Neural cell (in vitro differentiated cells): Measurements from ENCODE around the gene BIRC7. TPM values are rescaled to one million over a fixed set of nuclear protein-coding genes. Genes with fewer than 3 reads are reported as not detected.

ENCODE experiments used
- H2AFZ ChIP-seq: fragments of 200-600, 300-800 bp; sonication (generic), shearing (Covaris generic); 2 replicates; pipeline ENCODE4 v1.6.0; 2014; ENCODE audit warnings: low read depth, mild to moderate bottlenecking, antibody characterized with exemption, low read length, moderate library complexity
- H3F3A ChIP-seq: fragments of 200-600 bp; shearing (Covaris generic); 2 replicates; pipeline ENCODE4 v1.6.1; 2016; ENCODE audit warnings: mild to moderate bottlenecking, moderate library complexity, mixed read lengths, antibody characterized with exemption, low read length; ENCODE audit not compliant: insufficient read depth, poor library complexity, severe bottlenecking
- H3K27ac ChIP-seq: fragments of 200-600, 300-800 bp; sonication (generic), shearing (Covaris generic); 2 replicates; pipeline ENCODE4 v1.5.1; 2014; ENCODE audit warnings: mild to moderate bottlenecking, low read length, moderate library complexity
- H3K27me3 ChIP-seq: fragments of 300-800, 200-600 bp; sonication (generic), shearing (Covaris generic); 2 replicates; pipeline ENCODE4 v1.6.0; 2014; ENCODE audit warnings: mild to moderate bottlenecking, low read depth, low read length, moderate library complexity; ENCODE audit not compliant: insufficient read depth
- H3K36me3 ChIP-seq: fragments of 300-800, 200-600 bp; sonication (generic), shearing (Covaris generic); 2 replicates; pipeline ENCODE4 v1.5.1; 2014; ENCODE audit warnings: mild to moderate bottlenecking, antibody characterized with exemption, low read length, moderate library complexity; ENCODE audit not compliant: insufficient read depth
- H3K4me2 ChIP-seq: fragments of 300-800, 200-600 bp; sonication (generic), shearing (Covaris generic); 2 replicates; pipeline ENCODE4 v1.6.0; 2014; ENCODE audit warnings: mild to moderate bottlenecking, low read length
- H3K4me3 ChIP-seq: fragments of 300-800, 200-600 bp; sonication (generic), shearing (Covaris generic); 2 replicates; pipeline ENCODE4 v1.5.1; 2014; ENCODE audit warnings: mild to moderate bottlenecking, low read length, moderate library complexity
- H3K79me2 ChIP-seq: fragments of 200-600 bp; shearing (Covaris generic); replicated peaks from 2 replicates; pipeline ENCODE4 v1.6.0; 2014; ENCODE audit warnings: mild to moderate bottlenecking, low read length, moderate library complexity; ENCODE audit not compliant: insufficient read depth
- H3K9ac ChIP-seq: fragments of 300-800, 200-600 bp; sonication (generic), shearing (Covaris generic); 2 replicates; pipeline ENCODE4 v1.6.1; 2016; ENCODE audit warnings: mild to moderate bottlenecking, low read length, mixed read lengths
- H3K9me2 ChIP-seq: fragments of 200-600 bp; shearing (Covaris generic); 2 replicates; pipeline ENCODE4 v1.6.1; 2016; ENCODE audit warnings: mild to moderate bottlenecking, low read length, mixed read lengths; ENCODE audit not compliant: insufficient read depth
- H3K9me3 ChIP-seq: fragments of 200-600, 300-800 bp; sonication (generic), shearing (Covaris generic); 2 replicates; pipeline ENCODE4 v1.6.1; 2016; ENCODE audit warnings: mild to moderate bottlenecking, mixed run types, low read length, moderate library complexity, mixed read lengths
- H4K20me1 ChIP-seq: fragments of 200-600 bp; shearing (Covaris generic); 2 replicates; pipeline ENCODE4 v1.6.1; 2016; ENCODE audit warnings: mild to moderate bottlenecking, mixed run types; ENCODE audit not compliant: insufficient read depth
- CTCF ChIP-seq: fragments of 450-650 bp; IDR thresholded peaks from 2 replicates; pipeline ENCODE4 v1.5.1; 2014; ENCODE audit warnings: antibody characterized with exemption, mild to moderate bottlenecking, moderate library complexity; ENCODE audit not compliant: poor library complexity, severe bottlenecking
- EP300 ChIP-seq: fragments of 450-650 bp; conservative IDR thresholded peaks from 2 replicates; pipeline ENCODE4 v1.6.1; 2014; ENCODE audit warnings: antibody characterized with exemption, mild to moderate bottlenecking, moderate library complexity; ENCODE audit not compliant: poor library complexity, severe bottlenecking
- EZH2 ChIP-seq: fragments of 200-600, 300-800 bp; shearing (Covaris generic), sonication (generic); IDR thresholded peaks from 2 replicates; pipeline ENCODE4 v1.6.1; 2014; ENCODE audit warnings: antibody characterized with exemption, low read length, borderline replicate concordance, mild to moderate bottlenecking; ENCODE audit not compliant: insufficient read depth, poor library complexity, severe bottlenecking
- MXI1 ChIP-seq: fragments of 450-650 bp; conservative IDR thresholded peaks from 2 replicates; pipeline ENCODE4 v1.6.1; 2014; ENCODE audit warnings: antibody characterized with exemption, mild to moderate bottlenecking; ENCODE audit not compliant: poor library complexity, severe bottlenecking
- POLR2AphosphoS5 ChIP-seq: IDR thresholded peaks from 2 replicates; pipeline ENCODE4 v1.6.1; 2012
- RAD21 ChIP-seq: fragments of 450-650 bp; conservative IDR thresholded peaks from 2 replicates; pipeline ENCODE4 v1.6.1; 2014; ENCODE audit warnings: antibody characterized with exemption, mild to moderate bottlenecking, moderate library complexity
- REST ChIP-seq: IDR thresholded peaks from 2 replicates; pipeline ENCODE4 v1.6.1; 2012; ENCODE audit warnings: borderline replicate concordance
- SMC3 ChIP-seq: fragments of 450-650 bp; conservative IDR thresholded peaks from 2 replicates; pipeline ENCODE4 v1.6.1; 2014; ENCODE audit warnings: antibody characterized with exemption, mild to moderate bottlenecking, moderate library complexity; ENCODE audit not compliant: poor library complexity
- TAF1 ChIP-seq: IDR thresholded peaks from 2 replicates; pipeline ENCODE4 v1.6.1; 2012; ENCODE audit warnings: low read depth
- polyA plus RNA-seq: library from polyadenylated mRNA; depleted of rRNA; stranded (reverse); fragments of >200 nt; gene quantifications from 2 replicates; pipeline ENCODE4 v1.2.3, GENCODE V29; 2014

BIRC7 gene
- polyA plus RNA-seq, 1 donor from 2014 or later, result not detected

- Histone ChIP-seq H3K9ac (no peak overlapping the region), H3K4me3 (no peak overlapping the region), H3K27me3 (no peaks in the 10 kb centered on the region), H2AFZ (no peak overlapping the region), H3K9me2 (no peaks in the 10 kb centered on the region), H3K36me3 (no peaks in the 10 kb centered on the region), H3K79me2 (no peaks in the 10 kb centered on the region), H3K27ac (no peak overlapping the region), H4K20me1 (no peaks in the 10 kb centered on the region), H3F3A (no peaks in the 10 kb centered on the region), H3K9me3 (no peaks in the 10 kb centered on the region), H3K4me2 (no peak overlapping the region)
- TF ChIP-seq REST (no peak), RAD21 (no peak), SMC3 (no peak), EP300 (no peak), TAF1 (no peak), POLR2AphosphoS5 (no peak), CTCF (no peak), EZH2 (no peak), MXI1 (no peak)
Observed at GRCh38 chr20:63188641-63189321, 46.9 kb upstream of the BIRC7 start.

- H3F3A ChIP-seq, result no peaks in the 10 kb centered on the region
- H3K9me3 ChIP-seq, result no peaks in the 10 kb centered on the region
- H3K79me2 ChIP-seq, result no peaks in the 10 kb centered on the region
- no peaks in the 10 kb centered on the region for H3K36me3 ChIP-seq
- no peaks in the 10 kb centered on the region for H4K20me1 ChIP-seq
- TF ChIP-seq CTCF, result no peak
- TF ChIP-seq TAF1, result no peak
- H3K9me2 ChIP-seq, result no peaks in the 10 kb centered on the region
- no peak overlapping the region for H3K27ac ChIP-seq
- H3K9ac ChIP-seq, result no peak overlapping the region
- H3K4me2 ChIP-seq, result no peak overlapping the region
- H3K27me3 ChIP-seq, result no peaks in the 10 kb centered on the region
- H3K4me3 ChIP-seq, result no peak overlapping the region
- H2AFZ ChIP-seq, result no peak overlapping the region
Observed at GRCh38 chr20:63189322-63189642, 46.4 kb upstream of the BIRC7 start.
